Body of pancreas (tissue), 4 donors: ENCODE results near the gene PRAME. TPM values are rescaled to one million over a fixed set of nuclear protein-coding genes. Genes with fewer than 3 reads are reported as not detected.

ENCODE experiments used
- ATAC-seq: fragments of 150-250 bp; one replicate; pipeline ENCODE4 v1.9.1; 2016
- DNase-seq, 4 donors: peaks; one replicate each; pipeline ENCODE4 v3.0.0-alpha.2; 2019
- H3K27ac ChIP-seq, 4 donors: fragments of 200-600 bp; sonication (generic); 1 replicate in 3 of 4; 2 replicates in 1 of 4; pipeline versions ENCODE4 v1.5.1 to v1.6.1; 2016 to 2019; ENCODE audit warnings: mild to moderate bottlenecking in 1 of 4, mixed read lengths in 1 of 4, moderate library complexity in 1 of 4
- H3K27me3 ChIP-seq, 2 donors: fragments of 200-600 bp; sonication (generic); one replicate each; pipeline ENCODE4 v1.6.0; 2016; ENCODE audit warnings: mild to moderate bottlenecking in 1 of 2
- H3K36me3 ChIP-seq, 2 donors: fragments of 200-600 bp; sonication (generic); replicated peaks in 1 of 2; 2 replicates each; pipeline ENCODE4 v1.5.1; 2016; ENCODE audit warnings: low read depth in 2 of 2; ENCODE audit not compliant: insufficient read depth in 1 of 2
- H3K4me1 ChIP-seq: fragments of 200-600 bp; sonication (generic); one replicate; pipeline ENCODE4 v1.6.0; 2016
- H3K4me3 ChIP-seq, 2 donors: fragments of 200-600 bp; sonication (generic); 1 replicate in 1 of 2; 2 replicates in 1 of 2; pipeline ENCODE4 v1.5.1; 2016 to 2019
- H3K9me3 ChIP-seq, 3 donors: fragments of 200-600 bp; sonication (generic); 1 replicate in 2 of 3; 2 replicates in 1 of 3; pipeline ENCODE4 v1.5.1; 2016
- CTCF ChIP-seq, 7 experiments: fragments of 450-650 bp in 4 of 7; fragments of 200-600 bp in 3 of 7; sonication (generic) in 3 of 7; IDR thresholded peaks; one replicate each; pipeline ENCODE4 v1.5.1; 2016 to 2019; ENCODE audit warnings: antibody characterized with exemption in 7 of 7
- POLR2A ChIP-seq, 3 donors: fragments of 450-650 bp; IDR thresholded peaks; one replicate each; pipeline ENCODE4 v1.6.1; 2016; ENCODE audit warnings: antibody characterized with exemption in 3 of 3, mild to moderate bottlenecking in 2 of 3
- WGBS, 2 donors: methylation state at CpG; one replicate each; pipeline ENCODE4 v1.1.5; 2017; 5-methylcytosine and 5-hydroxymethylcytosine counted together
- intact Hi-C: fragments of 100-400 bp; cut with DNase I; formaldehyde crosslinking; loops from one replicate; pipeline ENCODE4 v1.15.1; 2023
- small RNA-seq: library from RNA; depleted of rRNA; stranded (forward); fragments of <200 nt; gene quantifications from one replicate; pipeline ENCODE3, GENCODE V24; 2016
- total RNA-seq, 2 donors: library from RNA; depleted of rRNA; stranded (reverse); fragments of >200 nt; gene quantifications; one replicate each; pipeline ENCODE4 v1.1.0, GENCODE V29; 2016

Gene PRAME
- total RNA-seq, 2 donors from 2014 or later: not detected

GRCh38 chr22:22508274-22509176, 50.5 kb downstream of the PRAME start, which contains the start of gene ZNF280B:
Gene ZNF280B (minus strand): TSS chr22:22508742. CDS start chr22:22489398, 19,344 bp downstream.
- 2 to 5% methylated on average over 14 to 66 of the region's 72 CpGs for WGBS, 2 donors
- Histone ChIP-seq H3K4me3 (peak within 1 kb of the TSS; percentile 28 to 44), H3K4me1 (peaks cover 7% of the 10 kb centered on the region), H3K27me3 (no peaks in the 10 kb centered on the region), H3K9me3 (peaks cover 0 to 5% (median 0%) of the 10 kb centered on the region in 3 donors), H3K36me3 (no peaks in the 10 kb centered on the region), H3K27ac (peak within 1 kb of the TSS in 1 of 4 donors; percentile 3)
- DNase-seq (peak; percentile 77 to 87 (median 80)), ATAC-seq (peak; percentile 99)
- TF ChIP-seq POLR2A (IDR thresholded peaks at IDR 0.05): peak; percentile 14 to 41 (median 31)
- TF ChIP-seq CTCF (IDR thresholded peaks at IDR 0.05): peak; percentile 55 to 84 (median 66)
- intact Hi-C loops: no loop called here

GRCh38 chr22:22507743-22508273, 51.3 kb downstream of the PRAME start:
- Histone ChIP-seq H3K4me3 (peak overlapping the region in 1 of 2 donors; percentile 44), H3K4me1 (peaks cover 7% of the 10 kb centered on the region), H3K36me3 (no peaks in the 10 kb centered on the region), H3K9me3 (peaks cover 0 to 5% (median 0%) of the 10 kb centered on the region in 3 donors), H3K27me3 (no peaks in the 10 kb centered on the region), H3K27ac (no peak overlapping the region)
- ATAC-seq: no peak
- DNase-seq: no peak
- 31 to 33% methylated on average over 13 of the region's 13 CpGs for WGBS, 2 donors
- no peak for TF ChIP-seq CTCF (IDR thresholded peaks at IDR 0.05)
- no peak for TF ChIP-seq POLR2A (IDR thresholded peaks at IDR 0.05)
- intact Hi-C loops: no loop called here

- intact Hi-C loops: no loop called here
- no peaks in the 10 kb centered on the region for H3K36me3 ChIP-seq
- H3K27ac ChIP-seq: no peak overlapping the region
- 92 to 93% methylated on average over 1 of the region's 1 CpG for WGBS, 2 donors
- H3K4me1 ChIP-seq: peaks cover 7% of the 10 kb centered on the region
- no peaks in the 10 kb centered on the region for H3K27me3 ChIP-seq
- TF ChIP-seq CTCF (IDR thresholded peaks at IDR 0.05) (no peak), POLR2A (IDR thresholded peaks at IDR 0.05) (no peak)
- peaks cover 0 to 5% (median 0%) of the 10 kb centered on the region in 3 donors for H3K9me3 ChIP-seq
- ATAC-seq (no peak), DNase-seq (no peak)
- H3K4me3 ChIP-seq: no peak overlapping the region
These were observed 52.3 kb downstream of the PRAME start for GRCh38 chr22:22506736-22507135.

- H3K4me1 ChIP-seq: no peaks in the 10 kb centered on the region
- H3K9me3 ChIP-seq: no peaks in the 10 kb centered on the region
- no peak overlapping the region for H3K4me3 ChIP-seq
- H3K27me3 ChIP-seq: no peaks in the 10 kb centered on the region
- no peak for DNase-seq
- no peak overlapping the region for H3K27ac ChIP-seq
- no peak for ATAC-seq
- intact Hi-C loops: no loop called here
- TF ChIP-seq POLR2A (IDR thresholded peaks at IDR 0.05): no peak
- TF ChIP-seq CTCF (IDR thresholded peaks at IDR 0.05): no peak
- H3K36me3 ChIP-seq: no peaks in the 10 kb centered on the region
- WGBS, 2 donors: 52 to 62% methylated on average over 2 of the region's 2 CpGs
These were observed 60.8 kb downstream of the PRAME start for GRCh38 chr22:22498267-22498666.

Small RNA genes lying within 50 kb of the gene (small RNA-seq; reads per million reads assigned to genes)
- not detected for gene IGLV2-34

Other genes with a start within 250 kb of the PRAME start
- 1 to 10 TPM in 1 of 2 donors, under 1 TPM in 1; 0.33 to 1.0 TPM for gene ZNF280B, start 50.5 kb downstream of the PRAME start, total RNA-seq
- not detected for gene ZNF280A, start 39.0 kb downstream of the PRAME start, total RNA-seq
- not detected for gene GGTLC2, start 85.3 kb upstream of the PRAME start, total RNA-seq